ENCODE data around the gene PLA2G12A.

- TF ChIP-seq, protein P1, sequence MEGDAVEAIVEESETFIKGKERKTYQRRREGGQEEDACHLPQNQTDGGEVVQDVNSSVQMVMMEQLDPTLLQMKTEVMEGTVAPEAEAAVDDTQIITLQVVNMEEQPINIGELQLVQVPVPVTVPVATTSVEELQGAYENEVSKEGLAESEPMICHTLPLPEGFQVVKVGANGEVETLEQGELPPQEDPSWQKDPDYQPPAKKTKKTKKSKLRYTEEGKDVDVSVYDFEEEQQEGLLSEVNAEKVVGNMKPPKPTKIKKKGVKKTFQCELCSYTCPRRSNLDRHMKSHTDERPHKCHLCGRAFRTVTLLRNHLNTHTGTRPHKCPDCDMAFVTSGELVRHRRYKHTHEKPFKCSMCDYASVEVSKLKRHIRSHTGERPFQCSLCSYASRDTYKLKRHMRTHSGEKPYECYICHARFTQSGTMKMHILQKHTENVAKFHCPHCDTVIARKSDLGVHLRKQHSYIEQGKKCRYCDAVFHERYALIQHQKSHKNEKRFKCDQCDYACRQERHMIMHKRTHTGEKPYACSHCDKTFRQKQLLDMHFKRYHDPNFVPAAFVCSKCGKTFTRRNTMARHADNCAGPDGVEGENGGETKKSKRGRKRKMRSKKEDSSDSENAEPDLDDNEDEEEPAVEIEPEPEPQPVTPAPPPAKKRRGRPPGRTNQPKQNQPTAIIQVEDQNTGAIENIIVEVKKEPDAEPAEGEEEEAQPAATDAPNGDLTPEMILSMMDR (IDR thresholded peaks at IDR 0.05; ENCODE audit: low read length) = no peak
- no peak for TF ChIP-seq EZH2phosphoT487 (IDR thresholded peaks at IDR 0.05; ENCODE audit: low read length)
- no peak for TF ChIP-seq EZH2 (optimal IDR thresholded peaks at IDR 0.05; ENCODE audit: low read depth, low read length)
Measured at GRCh38 chr4:109672169-109672930, 57.5 kb downstream of the PLA2G12A start.
